GM21526 (cell line): Measurements from ENCODE around the gene PLEKHA4.
A peak's percentile ranks its signal among the peaks of the same experiment; 100 is the strongest.
"Not testable (repeated sequence)": the region's sequence is repeated elsewhere in the genome, so short reads cannot be mapped to it uniquely, and the experiment has no call there.

Experiments
- ATAC-seq: cut with Tn5 transposase; IDR thresholded peaks from one replicate; pipeline ENCODE4 v1.9.1; 2021; ENCODE audit warnings: moderate library complexity; ENCODE audit not compliant: unreplicated experiment, low FRiP score

PLEKHA4 gene

GRCh38 chr19:48867123-48867745 is 1.2 kb downstream of the PLEKHA4 start:
- no peak for ATAC-seq

DNA sequence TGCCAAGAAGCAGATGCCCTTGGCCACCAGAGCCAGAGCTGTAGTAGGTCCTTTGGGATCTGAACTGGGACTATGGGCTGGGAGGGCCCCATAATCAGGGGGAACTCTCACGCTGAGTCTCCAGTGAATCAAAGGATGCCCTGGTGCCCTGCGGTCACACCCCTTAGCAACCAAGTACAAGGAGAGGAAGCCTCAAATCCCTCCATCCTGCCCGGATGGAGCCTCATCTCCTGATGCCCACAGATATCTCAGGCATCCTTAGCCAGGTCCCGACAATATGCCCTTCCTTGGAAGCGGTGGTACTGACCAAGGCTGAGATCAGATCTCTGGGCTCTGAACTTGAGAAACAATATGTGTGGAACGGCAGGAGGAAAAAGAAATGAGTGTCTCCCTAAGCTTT is 1.7 kb downstream of the PLEKHA4 start:
- no peak for ATAC-seq

DNA sequence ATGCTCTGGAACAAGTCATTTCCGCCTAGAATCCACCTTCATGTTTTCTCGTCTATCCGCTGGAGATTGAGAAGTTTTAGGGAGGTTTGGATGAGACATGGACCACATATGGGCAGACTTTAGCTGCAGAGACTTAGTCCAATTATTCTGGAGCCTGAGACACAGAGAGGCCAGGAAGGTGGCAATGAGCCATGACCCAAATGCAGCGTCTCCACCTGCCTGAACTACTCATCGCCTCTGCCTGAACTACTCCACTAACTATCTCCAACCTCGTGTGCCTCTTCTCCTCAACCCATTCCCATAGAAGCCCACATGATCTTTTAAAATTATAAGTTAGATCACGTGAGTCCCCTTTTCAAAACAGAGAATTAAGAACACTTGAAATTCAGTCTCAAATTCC is 5.6 kb downstream of the PLEKHA4 start:
- ATAC-seq = no peak

- ATAC-seq = no peak
These were observed 7.1 kb downstream of the PLEKHA4 start for GRCh38 chr19:48861313-48861712.

- ATAC-seq = no peak
These were observed 8.5 kb downstream of the PLEKHA4 start for GRCh38 chr19:48859711-48860572.

- ATAC-seq = no peak
These were observed 9.3 kb downstream of the PLEKHA4 start for GRCh38 chr19:48858984-48859710.

GRCh38 chr19:48856921-48857320 is 11.5 kb downstream of the PLEKHA4 start:
- no peak for ATAC-seq

- ATAC-seq = no peak
These were observed 14.3 kb downstream of the PLEKHA4 start for GRCh38 chr19:48854103-48854502.

DNA sequence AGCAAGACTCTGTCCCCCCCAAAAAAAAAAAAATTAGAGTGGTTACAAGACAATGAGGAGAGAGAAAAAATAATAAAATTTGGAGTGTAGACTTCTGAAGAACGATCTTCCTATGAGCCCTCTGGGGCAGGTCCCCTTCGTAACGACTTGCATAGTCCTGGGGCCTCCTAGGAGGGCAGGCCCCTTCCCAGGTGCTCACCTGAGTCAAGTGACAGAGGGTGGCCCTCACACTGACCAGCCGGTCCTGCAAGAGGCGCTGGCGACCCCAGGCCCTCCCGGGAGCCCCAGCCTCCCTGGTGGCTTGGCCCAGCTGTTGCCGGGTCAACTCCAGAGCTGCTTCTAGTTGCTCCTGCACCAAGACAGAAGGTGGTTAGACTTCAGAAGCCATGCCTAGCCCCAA is 14.9 kb downstream of the PLEKHA4 start:
- ATAC-seq = no peak

GRCh38 chr19:48852292-48852691 is 16.1 kb downstream of the PLEKHA4 start:
- ATAC-seq = no peak

GRCh38 chr19:48846659-48847058 is 21.8 kb downstream of the PLEKHA4 start:
- not testable (repeated sequence) for ATAC-seq

GRCh38 chr19:48845384-48845783 is 23.0 kb downstream of the PLEKHA4 start:
- no peak for ATAC-seq

DNA sequence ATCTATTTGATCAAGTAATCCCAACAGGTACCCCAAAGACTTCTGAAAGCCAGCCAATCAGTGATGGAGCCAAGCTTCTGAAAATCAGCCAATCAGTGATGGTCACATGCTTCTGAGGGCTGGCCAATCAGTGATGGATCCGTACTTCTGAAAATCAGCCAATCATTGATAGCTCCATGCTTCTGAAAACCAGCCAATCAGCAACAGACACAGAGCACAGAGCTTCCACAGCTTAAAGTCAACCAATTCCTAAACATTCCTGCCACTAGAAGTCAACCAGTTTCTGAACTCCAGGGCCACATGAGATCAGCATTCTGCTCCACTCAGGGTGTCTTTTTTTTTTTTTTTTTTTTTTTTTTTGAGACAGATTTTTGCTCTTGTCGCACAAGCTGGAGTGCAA is 23.9 kb downstream of the PLEKHA4 start:
- ATAC-seq = no peak

- no peak for ATAC-seq
These were observed 25.6 kb downstream of the PLEKHA4 start for GRCh38 chr19:48842789-48843162.

GRCh38 chr19:48841571-48841970 is 26.8 kb downstream of the PLEKHA4 start:
- no peak for ATAC-seq

DNA sequence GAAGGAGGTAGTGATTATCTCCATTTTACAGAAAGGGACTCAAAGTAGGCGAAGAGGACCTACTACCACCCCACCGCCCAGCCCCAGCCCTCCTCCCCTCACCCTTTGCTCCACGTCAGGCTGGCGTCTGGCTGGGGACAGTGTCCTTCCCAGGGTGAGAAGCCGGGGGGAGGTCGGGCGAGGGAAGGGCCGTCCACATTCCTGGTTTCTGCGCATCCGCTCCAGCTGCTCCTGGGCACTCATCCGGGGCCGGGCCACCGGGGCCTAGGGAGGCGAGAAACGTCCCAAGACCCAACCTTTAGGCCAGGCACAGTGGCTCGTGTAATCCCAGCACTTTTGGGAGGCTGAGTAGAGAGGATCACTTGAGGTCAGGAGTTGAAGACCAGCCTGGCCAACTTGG is 27.4 kb downstream of the PLEKHA4 start:
- no peak for ATAC-seq

- no peak for ATAC-seq
These were observed 30.7 kb downstream of the PLEKHA4 start for GRCh38 chr19:48837687-48838086.

DNA sequence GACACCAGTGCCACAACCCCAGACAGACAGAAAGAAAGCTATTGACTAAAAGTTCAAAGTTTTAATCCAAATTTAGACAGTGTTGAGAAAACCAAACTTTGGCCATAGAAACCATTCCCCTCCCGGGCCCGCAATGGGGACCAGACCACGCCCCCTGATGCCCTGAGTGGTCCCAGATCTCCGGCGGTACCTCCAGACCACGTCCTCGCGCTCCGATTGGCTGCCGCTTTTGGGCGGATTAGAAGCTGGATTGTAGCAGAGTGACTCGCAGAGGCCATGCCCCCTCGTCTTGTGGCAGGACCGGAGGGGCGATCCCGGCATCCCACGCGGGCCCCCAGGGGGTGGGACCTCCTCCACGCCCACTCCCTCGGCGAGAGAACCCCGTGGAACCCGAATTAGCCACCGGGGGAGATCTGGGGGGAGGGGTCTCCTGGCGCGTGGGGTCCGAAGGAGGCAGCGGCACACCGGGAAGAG is 31.3 kb downstream of the PLEKHA4 start:
- ATAC-seq = peak; percentile 62

DNA sequence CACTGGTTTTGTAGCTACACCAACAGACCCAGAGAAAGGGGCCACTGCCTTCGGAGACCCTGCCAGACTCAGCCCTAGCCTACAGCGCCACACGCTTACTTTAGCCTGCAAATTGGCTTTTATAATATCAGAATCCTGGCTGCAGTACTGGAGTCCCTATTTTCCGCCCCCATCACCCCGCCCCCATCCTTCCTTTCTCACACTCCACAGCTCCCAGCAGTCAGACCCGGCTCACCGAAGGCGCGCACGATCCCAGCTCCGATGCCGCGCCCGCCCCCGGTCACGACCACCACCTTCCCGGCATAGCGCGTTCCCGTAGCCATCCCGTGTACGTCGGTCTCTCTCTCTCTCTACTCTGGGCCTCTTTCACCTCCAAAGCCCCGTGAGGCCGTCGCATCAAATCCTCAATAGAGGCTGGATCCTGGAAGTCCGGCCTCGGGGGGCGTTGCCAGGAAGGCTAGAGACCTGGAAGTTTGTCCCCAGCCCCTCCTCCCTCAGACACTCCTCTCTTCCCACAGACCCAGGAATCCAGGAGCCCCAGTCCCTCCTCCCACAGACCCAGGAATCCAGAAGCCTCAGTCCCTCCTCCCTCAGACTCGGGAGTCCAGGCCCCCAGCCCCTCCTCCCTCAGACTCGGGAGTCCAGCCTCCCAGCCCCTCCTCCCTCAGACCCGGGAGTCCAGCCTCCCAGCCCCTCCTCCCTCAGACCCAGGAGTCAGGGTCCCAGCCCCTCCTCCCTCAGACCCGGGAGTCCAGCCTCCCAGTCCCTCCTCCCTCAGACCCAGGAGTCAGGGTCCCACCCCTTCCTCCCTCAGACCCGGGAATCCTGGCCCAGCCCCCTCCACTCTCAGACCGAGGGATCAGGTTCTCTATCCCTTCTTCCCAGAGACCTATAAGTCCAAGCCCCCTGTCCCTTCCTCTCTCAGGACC is 32.1 kb downstream of the PLEKHA4 start, which contains the start of gene HSD17B14:
Gene HSD17B14, minus strand, starts transcription at position 403 of the 929 bp plus-strand sequence. Its CDS starts 80 bp downstream, at position 323.
- ATAC-seq = no peak

- no peak for ATAC-seq
These were observed 32.7 kb downstream of the PLEKHA4 start for GRCh38 chr19:48835734-48836088.
